Prostate gland (tissue), 2 donors: ENCODE data around the gene SNRPB.

Experiments
- POLR2A ChIP-seq: fragments of 450-650 bp; IDR thresholded peaks from one replicate; pipeline ENCODE4 v1.6.1; 2016; ENCODE audit warnings: antibody characterized with exemption, mild to moderate bottlenecking
- POLR2AphosphoS5 ChIP-seq: sonication (generic); formaldehyde crosslinking; IDR thresholded peaks from one replicate; pipeline ENCODE4 v1.6.1; 2017; ENCODE audit warnings: antibody characterized with exemption
- TF ChIP-seq, protein P1 (sequence below), 4 experiments: fragments of 200-600 bp in 2 of 4; fragments of 450-650 bp in 2 of 4; sonication (generic) in 2 of 4; IDR thresholded peaks; 1 replicate in 3 of 4; 2 replicates in 1 of 4; pipeline ENCODE4 v1.5.1; 2016 to 2019; ENCODE audit warnings: antibody characterized with exemption in 4 of 4, mild to moderate bottlenecking in 2 of 4, moderate library complexity in 2 of 4

DNA sequence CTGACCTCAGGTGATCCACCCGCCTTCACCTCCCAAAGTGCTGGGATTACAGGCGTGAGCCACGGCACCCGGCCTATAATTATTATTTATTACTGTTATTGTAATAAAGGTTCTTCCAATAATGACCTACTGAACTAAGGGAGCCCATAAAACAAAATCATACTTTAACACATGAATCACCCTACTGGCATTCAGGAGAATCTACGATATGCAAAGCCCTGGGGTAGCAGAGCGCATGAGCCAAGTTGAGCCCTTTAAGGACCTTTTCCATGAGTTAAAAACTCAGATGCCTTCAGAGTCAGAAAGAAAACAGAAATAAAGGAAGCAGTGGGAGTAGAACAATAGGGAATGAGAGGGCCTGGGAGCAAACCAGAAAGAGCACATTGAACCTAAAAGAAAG lies 41.5 kb downstream of the SNRPB start:
- TF ChIP-seq, protein P1, sequence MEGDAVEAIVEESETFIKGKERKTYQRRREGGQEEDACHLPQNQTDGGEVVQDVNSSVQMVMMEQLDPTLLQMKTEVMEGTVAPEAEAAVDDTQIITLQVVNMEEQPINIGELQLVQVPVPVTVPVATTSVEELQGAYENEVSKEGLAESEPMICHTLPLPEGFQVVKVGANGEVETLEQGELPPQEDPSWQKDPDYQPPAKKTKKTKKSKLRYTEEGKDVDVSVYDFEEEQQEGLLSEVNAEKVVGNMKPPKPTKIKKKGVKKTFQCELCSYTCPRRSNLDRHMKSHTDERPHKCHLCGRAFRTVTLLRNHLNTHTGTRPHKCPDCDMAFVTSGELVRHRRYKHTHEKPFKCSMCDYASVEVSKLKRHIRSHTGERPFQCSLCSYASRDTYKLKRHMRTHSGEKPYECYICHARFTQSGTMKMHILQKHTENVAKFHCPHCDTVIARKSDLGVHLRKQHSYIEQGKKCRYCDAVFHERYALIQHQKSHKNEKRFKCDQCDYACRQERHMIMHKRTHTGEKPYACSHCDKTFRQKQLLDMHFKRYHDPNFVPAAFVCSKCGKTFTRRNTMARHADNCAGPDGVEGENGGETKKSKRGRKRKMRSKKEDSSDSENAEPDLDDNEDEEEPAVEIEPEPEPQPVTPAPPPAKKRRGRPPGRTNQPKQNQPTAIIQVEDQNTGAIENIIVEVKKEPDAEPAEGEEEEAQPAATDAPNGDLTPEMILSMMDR (IDR thresholded peaks at IDR 0.05): no peak
- TF ChIP-seq POLR2A (no peak), POLR2AphosphoS5 (no peak)
